OCI-LY1 (cell line): ENCODE data around the gene LTBR.

ENCODE experiments used
- H2AFZ ChIP-seq: fragments of 200-600 bp; sonication (generic), shearing (Covaris generic); 2 replicates; pipeline ENCODE4 v1.6.0; 2014; ENCODE audit warnings: antibody characterized with exemption, mild to moderate bottlenecking, low read length
- H3F3A ChIP-seq: fragments of 200-600 bp; sonication (generic), shearing (Covaris generic); 2 replicates; pipeline ENCODE4 v1.6.0; 2014; ENCODE audit warnings: mild to moderate bottlenecking, antibody characterized with exemption, low read length, moderate library complexity; ENCODE audit not compliant: insufficient read depth
- H3K27ac ChIP-seq: fragments of 200-600 bp; sonication (generic); 2 replicates; pipeline ENCODE4 v1.5.1; 2014; ENCODE audit warnings: low read length, mixed run types, mild to moderate bottlenecking, low read depth; ENCODE audit not compliant: poor library complexity, severe bottlenecking
- H3K27me3 ChIP-seq: fragments of 200-600 bp; sonication (generic); 2 replicates; pipeline ENCODE4 v1.6.0; 2014; ENCODE audit warnings: antibody characterized with exemption, mild to moderate bottlenecking, low read length, moderate library complexity; ENCODE audit not compliant: insufficient read depth
- H3K36me3 ChIP-seq: fragments of 200-600 bp; sonication (generic); 2 replicates; pipeline ENCODE4 v1.6.1; 2014; ENCODE audit warnings: mild to moderate bottlenecking, antibody characterized with exemption, low read length, moderate library complexity, mixed read lengths; ENCODE audit not compliant: insufficient read depth
- H3K4me1 ChIP-seq: fragments of 200-600 bp; sonication (generic); 2 replicates; pipeline ENCODE4 v1.5.1; 2014; ENCODE audit warnings: mild to moderate bottlenecking, low read length, moderate library complexity; ENCODE audit not compliant: insufficient read depth, severe bottlenecking
- H3K4me2 ChIP-seq: fragments of 200-600 bp; sonication (generic), shearing (Covaris generic); 2 replicates; pipeline ENCODE4 v1.6.1; 2014; ENCODE audit warnings: low read length
- H3K4me3 ChIP-seq: fragments of 200-600 bp; sonication (generic); 2 replicates; pipeline ENCODE4 v1.5.1; 2014; ENCODE audit warnings: low read length, low read depth, mild to moderate bottlenecking, mixed read lengths; ENCODE audit not compliant: poor library complexity, severe bottlenecking
- H3K79me2 ChIP-seq: fragments of 200-600 bp; shearing (Covaris generic); 2 replicates; pipeline ENCODE4 v1.6.1; 2016; ENCODE audit warnings: mixed run types, low read length, mixed read lengths; ENCODE audit not compliant: insufficient read depth
- H3K9ac ChIP-seq: fragments of 200-600 bp; sonication (generic), shearing (Covaris generic); 2 replicates; pipeline ENCODE4 v1.6.1; 2014; ENCODE audit warnings: mild to moderate bottlenecking, low read length, mixed read lengths
- H3K9me2 ChIP-seq: fragments of 200-600 bp; sonication (generic), shearing (Covaris generic); 2 replicates; pipeline ENCODE4 v1.6.1; 2014; ENCODE audit warnings: low read depth, mild to moderate bottlenecking, low read length, mixed read lengths
- H3K9me3 ChIP-seq: fragments of 200-600 bp; shearing (Covaris generic); 2 replicates; pipeline ENCODE4 v1.6.1; 2014; ENCODE audit warnings: low read length, mixed read lengths
- H4K20me1 ChIP-seq: fragments of 200-600 bp; sonication (generic), shearing (Covaris generic); 2 replicates; pipeline ENCODE4 v1.6.0; 2016; ENCODE audit warnings: mild to moderate bottlenecking, low read length; ENCODE audit not compliant: insufficient read depth
- CTCF ChIP-seq: fragments of 200-600 bp; sonication (generic), shearing (Covaris generic); IDR thresholded peaks from 2 replicates; pipeline ENCODE4 v1.5.1; 2017; ENCODE audit warnings: mild to moderate bottlenecking, antibody characterized with exemption, low read length, moderate library complexity, mixed read lengths
- EZH2 ChIP-seq: fragments of 200-600 bp; sonication (generic), shearing (Covaris generic); IDR thresholded peaks from 2 replicates; pipeline ENCODE4 v1.8.0; 2017; ENCODE audit warnings: borderline replicate concordance, mixed run types, mild to moderate bottlenecking, antibody characterized with exemption, low read length, moderate library complexity, mixed read lengths

The LTBR gene

GRCh38 chr12:6346235-6346832, 37.6 kb upstream of the LTBR start:
- no peak overlapping the region for H3K4me3 ChIP-seq
- H3K4me2 ChIP-seq, result no peak overlapping the region
- H3K27ac ChIP-seq, result no peak overlapping the region
- no peaks in the 10 kb centered on the region for H3K9me3 ChIP-seq
- TF ChIP-seq CTCF (no peak), EZH2 (no peak)
- no peaks in the 10 kb centered on the region for H3F3A ChIP-seq
- no peaks in the 10 kb centered on the region for H3K4me1 ChIP-seq
- no peak overlapping the region for H2AFZ ChIP-seq
- peaks cover 7% of the 10 kb centered on the region; the same call in 1 of the 2 replicates for H3K27me3 ChIP-seq
- no peak overlapping the region for H3K9ac ChIP-seq
- no peaks in the 10 kb centered on the region for H4K20me1 ChIP-seq
- no peaks in the 10 kb centered on the region for H3K79me2 ChIP-seq
- no peaks in the 10 kb centered on the region for H3K36me3 ChIP-seq
- no peaks in the 10 kb centered on the region for H3K9me2 ChIP-seq

- H3F3A ChIP-seq, result no peaks in the 10 kb centered on the region
- H4K20me1 ChIP-seq, result no peaks in the 10 kb centered on the region
- H3K9ac ChIP-seq, result no peak overlapping the region
- H2AFZ ChIP-seq, result no peak overlapping the region
- H3K79me2 ChIP-seq, result no peaks in the 10 kb centered on the region
- H3K27me3 ChIP-seq, result peaks cover 7% of the 10 kb centered on the region; the same call in 1 of the 2 replicates
- H3K36me3 ChIP-seq, result no peaks in the 10 kb centered on the region
- no peaks in the 10 kb centered on the region for H3K4me1 ChIP-seq
- H3K4me2 ChIP-seq, result no peak overlapping the region
- no peak for TF ChIP-seq EZH2
- TF ChIP-seq CTCF, result no peak
- H3K4me3 ChIP-seq, result no peak overlapping the region
- H3K9me2 ChIP-seq, result no peaks in the 10 kb centered on the region
- H3K9me3 ChIP-seq, result no peaks in the 10 kb centered on the region
- no peak overlapping the region for H3K27ac ChIP-seq
These were observed 37.0 kb upstream of the LTBR start for GRCh38 chr12:6346942-6347341.

GRCh38 chr12:6347367-6348338, 36.3 kb upstream of the LTBR start:
- Histone ChIP-seq H3K27me3 (peaks cover 7% of the 10 kb centered on the region; the same call in 1 of the 2 replicates), H3K4me1 (no peaks in the 10 kb centered on the region), H3K27ac (no peak overlapping the region), H3K36me3 (no peaks in the 10 kb centered on the region), H3K9me2 (no peaks in the 10 kb centered on the region), H2AFZ (no peak overlapping the region), H3K9me3 (no peaks in the 10 kb centered on the region), H3K79me2 (no peaks in the 10 kb centered on the region), H3K4me3 (no peak overlapping the region), H4K20me1 (no peaks in the 10 kb centered on the region), H3K9ac (no peak overlapping the region), H3F3A (no peaks in the 10 kb centered on the region), H3K4me2 (no peak overlapping the region)
- TF ChIP-seq EZH2 (no peak), CTCF (no peak)
